ENCODE measurements around the gene KCNQ2. TPM values are rescaled to one million over a fixed set of nuclear protein-coding genes. Genes with fewer than 3 reads are reported as not detected.

KCNQ2 gene
- polyA plus RNA-seq, 4 donors, result 3.7 to 9.6 (median 5.5) TPM

DNA sequence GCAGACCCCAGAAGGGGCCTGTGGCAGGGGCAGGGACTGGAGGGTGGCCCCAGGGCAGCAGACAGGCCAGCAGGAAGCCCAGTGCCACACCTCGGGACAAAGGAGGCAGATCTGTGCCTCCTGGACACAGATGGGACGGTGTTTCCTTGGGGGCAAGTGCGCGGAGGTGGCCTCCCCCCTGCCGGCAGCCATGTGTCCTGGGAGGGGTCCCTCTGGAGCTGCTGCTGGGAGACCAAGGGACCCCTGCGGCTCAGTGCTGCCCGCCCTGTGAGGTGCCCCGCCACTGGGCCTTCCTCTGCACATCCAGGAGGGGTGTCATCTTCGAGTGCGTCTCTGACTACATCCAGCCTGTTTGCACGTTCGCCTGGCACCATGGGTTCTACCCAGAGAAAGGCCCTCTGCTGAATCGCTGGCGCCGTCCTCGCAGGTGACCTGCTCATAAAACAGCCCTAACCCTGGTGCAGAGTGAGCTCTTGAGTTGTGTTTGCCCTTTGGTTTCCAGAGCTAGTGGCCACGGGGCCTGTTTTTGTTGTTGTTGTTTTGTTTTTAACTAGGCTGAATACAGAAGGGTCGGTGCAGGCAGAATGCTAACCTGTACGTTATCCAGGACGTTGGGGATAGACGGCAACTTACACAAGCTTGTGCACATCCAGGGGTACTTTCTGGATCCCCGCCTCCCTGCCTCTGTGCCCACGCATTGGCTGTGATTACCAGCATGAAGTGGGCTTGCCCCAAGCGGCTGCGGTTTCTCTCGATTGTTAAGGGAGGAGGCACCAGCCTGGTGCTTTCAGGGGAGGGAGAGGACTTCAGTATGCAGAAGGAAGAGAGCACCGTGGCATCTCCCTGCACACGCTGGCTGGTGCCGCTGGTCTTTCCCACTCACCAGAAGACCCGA is 1.3 kb upstream of the KCNQ2 start:
- DNase-seq (ENCODE audit: low read depth in 4 of 4, low spot score in 2 of 4), result no peak

DNA sequence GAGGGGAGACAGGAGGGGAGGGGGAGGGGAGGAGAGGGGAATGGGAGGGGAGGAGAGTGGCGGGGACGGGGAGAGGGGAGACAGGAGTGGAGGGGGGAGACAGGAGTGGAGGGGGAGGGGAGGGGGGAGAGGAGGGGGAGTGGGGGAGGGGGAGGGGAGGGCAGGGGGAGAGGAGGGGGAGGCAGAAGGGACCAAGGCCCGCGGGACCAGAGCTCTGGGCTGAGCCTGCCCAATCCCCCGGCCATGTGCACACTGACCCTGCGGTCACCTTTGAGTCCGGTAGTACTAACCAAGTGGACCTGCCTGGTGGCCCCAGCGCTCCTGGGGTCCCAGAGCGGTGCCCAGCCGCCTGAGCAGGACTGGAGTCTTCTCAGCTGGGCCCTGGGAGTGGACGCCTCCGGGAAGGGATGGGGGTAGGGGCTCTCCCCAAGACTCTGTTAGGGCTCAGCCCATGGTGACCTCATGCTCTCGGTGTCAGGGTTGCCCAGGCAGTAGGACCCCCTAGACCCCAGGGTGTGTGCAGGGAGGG is 471 bp upstream of the KCNQ2 start:
- no peak for DNase-seq (ENCODE audit: low read depth in 4 of 4, low spot score in 2 of 4)

GRCh38 chr20:63471717-63471980 is 806 bp downstream of the KCNQ2 start:
- DNase-seq (ENCODE audit: low read depth in 4 of 4, low spot score in 2 of 4), result no peak

- no peak for DNase-seq (ENCODE audit: low read depth in 4 of 4, low spot score in 2 of 4)
Observed at GRCh38 chr20:63471002-63471716, 1.3 kb downstream of the KCNQ2 start.

- DNase-seq (ENCODE audit: low read depth in 4 of 4, low spot score in 2 of 4), result no peak
Observed at GRCh38 chr20:63470410-63470809, 2.0 kb downstream of the KCNQ2 start.

- no peak for DNase-seq (ENCODE audit: low read depth in 4 of 4, low spot score in 2 of 4)
Observed at GRCh38 chr20:63469713-63470101, 2.7 kb downstream of the KCNQ2 start.

DNA sequence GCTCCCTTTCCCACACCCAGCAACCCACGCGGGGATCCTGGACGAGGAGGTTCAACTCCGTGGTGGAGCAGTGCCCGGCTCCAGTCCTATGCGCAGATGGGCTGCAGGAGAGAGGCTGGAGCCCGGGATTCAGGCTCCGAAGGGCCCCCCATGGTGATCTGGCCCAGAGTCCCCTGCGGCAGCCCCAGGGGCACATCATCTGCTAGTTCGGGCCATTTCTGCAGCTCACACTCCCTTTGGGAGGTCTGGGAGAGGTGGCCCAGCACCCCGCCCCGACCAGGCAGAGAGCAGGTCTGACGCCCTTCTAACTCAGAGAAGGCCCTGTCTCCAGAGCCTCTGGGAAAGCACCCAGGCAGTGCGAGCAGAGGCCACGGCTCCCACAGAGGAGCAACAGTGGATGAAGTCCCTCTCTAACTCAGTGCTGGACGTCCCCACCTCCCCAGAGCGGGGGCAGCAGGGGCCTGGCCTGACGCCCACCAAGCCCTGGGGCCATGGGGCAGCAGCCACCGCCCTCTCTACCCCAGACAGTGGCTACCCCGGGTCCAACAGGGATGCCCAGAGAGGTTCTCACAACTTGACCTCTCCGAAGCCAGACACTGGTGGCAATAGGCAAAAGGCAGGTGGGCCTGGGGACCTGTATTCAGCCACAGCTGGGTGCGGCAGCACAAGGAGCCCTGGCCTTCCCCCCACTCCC is 3.3 kb downstream of the KCNQ2 start:
- no peak for DNase-seq (ENCODE audit: low read depth in 4 of 4, low spot score in 2 of 4)

DNA sequence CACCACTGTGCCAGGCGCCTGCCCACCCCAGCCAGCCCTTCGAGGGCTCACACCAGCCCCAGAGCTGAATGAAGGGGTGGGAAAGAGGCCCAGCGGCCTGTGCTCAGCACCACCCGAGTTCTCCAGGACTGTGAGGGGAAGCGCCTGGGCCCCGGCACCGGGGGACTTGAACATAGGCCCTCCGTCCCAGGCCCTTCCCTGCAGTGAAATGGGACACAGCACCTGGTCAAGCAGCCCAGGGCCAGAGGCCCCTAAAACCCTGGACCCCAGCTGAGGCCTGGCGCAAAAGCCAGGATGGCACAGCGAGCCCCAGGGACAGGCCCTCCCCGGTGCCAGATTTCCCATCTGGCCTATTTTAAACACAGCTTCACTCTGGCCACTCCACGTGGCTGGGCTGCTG is 4.0 kb downstream of the KCNQ2 start:
- no peak for DNase-seq (ENCODE audit: low read depth in 4 of 4, low spot score in 2 of 4)

- DNase-seq (ENCODE audit: low read depth in 4 of 4, low spot score in 2 of 4), result no peak
Observed at GRCh38 chr20:63467294-63468083, 5.0 kb downstream of the KCNQ2 start.

DNA sequence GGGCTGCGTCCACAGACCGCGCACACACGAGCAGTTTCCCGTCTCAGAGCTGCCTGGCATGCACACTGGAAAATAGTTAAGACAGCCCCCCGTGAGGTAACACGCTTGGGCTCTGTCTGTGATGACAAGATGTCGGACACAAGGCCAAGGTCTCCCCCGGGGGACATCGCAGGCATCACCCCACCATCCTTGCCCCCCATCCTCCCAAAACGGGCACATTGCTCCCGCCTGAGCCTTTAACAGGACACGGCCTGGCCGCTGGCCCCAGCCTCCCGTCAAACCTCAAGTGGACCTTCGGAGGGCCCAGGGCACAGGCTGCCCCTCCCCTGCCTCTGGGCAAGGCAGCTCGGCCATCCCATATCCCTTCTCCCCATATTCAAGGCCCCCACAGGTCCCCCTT is 5.6 kb downstream of the KCNQ2 start:
- no peak for DNase-seq (ENCODE audit: low read depth in 4 of 4, low spot score in 2 of 4)

GRCh38 chr20:63466250-63466825 is 6.1 kb downstream of the KCNQ2 start:
- no peak for DNase-seq (ENCODE audit: low read depth in 4 of 4, low spot score in 2 of 4)

GRCh38 chr20:63465380-63466249 is 6.8 kb downstream of the KCNQ2 start:
- DNase-seq (ENCODE audit: low read depth in 4 of 4, low spot score in 2 of 4), result no peak

DNA sequence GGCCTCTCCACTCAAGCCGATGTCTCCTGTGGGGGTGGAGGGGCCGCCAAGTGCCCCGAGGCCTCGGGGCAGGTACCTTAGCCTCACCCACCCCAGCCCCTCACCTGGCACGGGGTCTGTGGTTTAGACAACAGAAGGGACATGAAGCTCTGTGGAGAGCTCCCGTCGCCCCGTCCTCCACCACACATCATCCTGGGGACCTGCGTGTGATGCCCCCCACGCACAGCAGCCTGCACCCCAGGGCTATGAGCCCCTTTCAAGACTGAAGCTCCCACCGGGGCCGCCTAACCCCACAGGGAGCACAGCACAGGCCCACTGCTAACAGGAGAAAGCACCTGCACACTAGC is 8.2 kb downstream of the KCNQ2 start:
- no peak for DNase-seq (ENCODE audit: low read depth in 4 of 4, low spot score in 2 of 4)

GRCh38 chr20:63463400-63464288 is 8.8 kb downstream of the KCNQ2 start:
- DNase-seq (ENCODE audit: low read depth in 4 of 4, low spot score in 2 of 4), result no peak

DNA sequence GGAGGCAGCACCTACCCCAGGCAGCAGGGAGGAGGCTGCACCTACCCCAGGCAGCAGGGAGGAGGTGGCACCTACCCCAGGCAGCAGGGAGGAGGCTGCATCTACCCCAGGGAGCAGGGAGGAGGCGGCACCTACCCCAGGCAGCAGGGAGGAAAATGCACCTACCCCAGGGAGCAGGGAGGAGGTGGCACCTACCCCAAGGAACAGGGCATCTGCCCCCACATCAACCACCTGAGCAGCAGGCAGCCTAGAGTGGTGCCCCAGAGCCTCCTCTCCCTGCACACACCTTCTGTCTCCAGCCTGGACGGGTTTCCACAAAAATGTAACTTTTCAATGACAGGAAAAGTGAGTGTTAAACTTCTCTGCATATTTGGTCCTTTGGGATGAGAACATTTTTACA is 10.2 kb downstream of the KCNQ2 start:
- no peak for DNase-seq (ENCODE audit: low read depth in 4 of 4, low spot score in 2 of 4)

- DNase-seq (ENCODE audit: low read depth in 4 of 4, low spot score in 2 of 4), result no peak
Observed at GRCh38 chr20:63461104-63461763, 11.2 kb downstream of the KCNQ2 start.

DNA sequence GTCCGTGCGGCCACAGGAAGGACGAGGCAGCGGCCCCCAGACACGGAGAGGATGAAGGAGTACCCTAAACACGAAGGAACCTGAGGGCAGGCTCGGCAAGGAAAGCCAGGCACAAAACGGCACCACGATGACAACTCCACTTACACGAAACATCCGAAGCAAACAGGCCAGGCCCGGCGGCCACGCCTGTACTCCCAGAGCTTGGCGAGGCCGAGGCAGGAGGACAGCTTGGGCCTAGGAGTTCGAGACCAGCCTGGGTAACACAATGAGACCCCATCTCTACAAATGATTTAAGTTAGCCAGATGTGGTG is 13.4 kb downstream of the KCNQ2 start:
- DNase-seq (ENCODE audit: low read depth in 4 of 4, low spot score in 2 of 4), result no peak

Data from left renal cortex interstitium (tissue), 4 donors.